Measurements from ENCODE around the gene USP48. TPM values are rescaled to one million over a fixed set of nuclear protein-coding genes. Genes with fewer than 3 reads are reported as not detected.

The USP48 gene
- total RNA-seq, 1 donor from 2014 or later, result 67.5 TPM

GRCh38 chr1:21724570-21724969 is 58.4 kb downstream of the USP48 start:
- no peak for DNase-seq (ENCODE audit: extremely low spot score in 2 of 2)
- no peaks in the 10 kb centered on the region for H3K9me3 ChIP-seq
- H3K27me3 ChIP-seq, result no peaks in the 10 kb centered on the region
- peaks cover 0 to 33% of the 10 kb centered on the region in 2 donors for H3K36me3 ChIP-seq
- no peak overlapping the region for H3K27ac ChIP-seq
- no peaks in the 10 kb centered on the region for H3K4me1 ChIP-seq
- TF ChIP-seq CTCF (IDR thresholded peaks at IDR 0.05) (no peak), POLR2A (IDR thresholded peaks at IDR 0.05) (no peak), POLR2AphosphoS5 (IDR thresholded peaks at IDR 0.05; ENCODE audit: insufficient read depth in 1 of 2, low read depth in 1 of 2) (no peak)
- intact Hi-C loops (cut with DNase I), result no loop called here
- no peak overlapping the region for H3K4me3 ChIP-seq

GRCh38 chr1:21724098-21724497 is 58.9 kb downstream of the USP48 start:
- no peak overlapping the region for H3K4me3 ChIP-seq
- no peak for DNase-seq (ENCODE audit: extremely low spot score in 2 of 2)
- peaks cover 0 to 33% of the 10 kb centered on the region in 2 donors for H3K36me3 ChIP-seq
- TF ChIP-seq POLR2AphosphoS5 (IDR thresholded peaks at IDR 0.05; ENCODE audit: insufficient read depth in 1 of 2, low read depth in 1 of 2), result no peak
- H3K27ac ChIP-seq, result no peak overlapping the region
- no peaks in the 10 kb centered on the region for H3K27me3 ChIP-seq
- H3K9me3 ChIP-seq, result no peaks in the 10 kb centered on the region
- no peaks in the 10 kb centered on the region for H3K4me1 ChIP-seq
- intact Hi-C loops (cut with DNase I), result no loop called here

DNA sequence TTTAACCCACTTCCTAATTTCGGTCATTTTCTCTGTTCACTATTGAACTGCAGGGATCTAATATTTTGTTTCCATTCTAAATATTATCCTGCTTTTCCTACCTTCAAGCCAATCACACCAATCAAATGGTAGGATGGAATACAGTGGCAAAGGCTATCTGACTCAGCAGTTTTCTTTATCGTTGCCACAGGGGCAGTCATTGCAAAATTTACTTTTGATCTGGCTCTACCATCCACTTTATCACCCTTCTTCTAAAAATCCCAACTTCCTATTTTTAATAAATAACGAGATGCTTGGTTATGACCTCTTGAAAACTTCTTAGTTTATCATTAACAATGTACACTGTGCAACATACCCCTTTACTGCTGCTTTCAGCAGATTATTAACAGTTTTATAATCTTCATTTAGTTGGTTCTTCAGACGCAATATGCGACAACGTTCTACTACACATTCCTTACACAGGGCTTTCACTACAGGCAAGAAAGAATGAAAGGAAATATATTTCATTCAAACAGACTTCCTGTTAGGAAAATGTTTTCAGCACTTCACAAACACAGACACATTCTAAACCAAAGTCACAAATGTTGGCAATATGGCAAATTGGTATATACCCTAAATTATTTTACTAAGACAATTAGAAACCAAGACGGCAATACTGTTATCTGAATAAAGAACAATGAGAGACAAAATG is 61.5 kb downstream of the USP48 start:
- no peak overlapping the region for H3K4me3 ChIP-seq
- intact Hi-C loops (cut with DNase I), result no loop called here
- DNase-seq (ENCODE audit: extremely low spot score in 2 of 2), result no peak
- no peaks in the 10 kb centered on the region for H3K9me3 ChIP-seq
- no peak for TF ChIP-seq POLR2AphosphoS5 (IDR thresholded peaks at IDR 0.05; ENCODE audit: insufficient read depth in 1 of 2, low read depth in 1 of 2)
- TF ChIP-seq POLR2A (IDR thresholded peaks at IDR 0.05), result no peak
- TF ChIP-seq CTCF (IDR thresholded peaks at IDR 0.05), result no peak
- no peak overlapping the region for H3K27ac ChIP-seq
- H3K36me3 ChIP-seq, result peaks cover 0 to 42% of the 10 kb centered on the region in 2 donors
- H3K4me1 ChIP-seq, result no peaks in the 10 kb centered on the region
- H3K27me3 ChIP-seq, result no peaks in the 10 kb centered on the region

GRCh38 chr1:21716169-21716568 is 66.8 kb downstream of the USP48 start:
- intact Hi-C loops (cut with DNase I), result no loop called here
- peaks cover 0 to 72% of the 10 kb centered on the region in 2 donors for H3K36me3 ChIP-seq

DNA sequence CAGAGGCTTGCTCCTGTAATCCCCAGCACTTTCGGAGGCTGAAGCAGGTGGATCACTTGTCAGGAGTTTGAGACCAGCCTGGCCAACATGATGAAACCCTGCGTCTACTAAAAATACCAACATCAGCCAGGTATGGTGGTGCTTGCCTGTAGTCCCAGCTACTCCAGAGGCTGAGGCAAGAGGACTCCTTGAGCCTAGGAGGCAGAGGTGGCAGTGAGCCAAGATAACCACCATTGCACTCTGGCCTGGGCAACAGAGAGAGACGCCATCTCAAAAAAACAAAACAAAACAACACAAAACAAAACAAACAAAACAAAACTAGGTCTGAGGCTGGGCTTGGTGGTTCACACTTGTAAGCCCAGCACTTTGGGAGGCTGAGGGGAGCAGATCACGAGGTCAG is 75.1 kb downstream of the USP48 start:
- Histone ChIP-seq H3K9me3 (no peaks in the 10 kb centered on the region), H3K27me3 (no peaks in the 10 kb centered on the region), H3K36me3 (peaks cover 0 to 54% of the 10 kb centered on the region in 2 donors), H3K27ac (no peak overlapping the region), H3K4me1 (no peaks in the 10 kb centered on the region), H3K4me3 (no peak overlapping the region)
- intact Hi-C loops (cut with DNase I), result no loop called here
- no peak for DNase-seq (ENCODE audit: extremely low spot score in 2 of 2)
- no peak for TF ChIP-seq CTCF (IDR thresholded peaks at IDR 0.05)
- no peak for TF ChIP-seq POLR2A (IDR thresholded peaks at IDR 0.05)
- no peak for TF ChIP-seq POLR2AphosphoS5 (IDR thresholded peaks at IDR 0.05; ENCODE audit: insufficient read depth in 1 of 2, low read depth in 1 of 2)

More at GRCh38 chr1:21716169-21716568, 66.8 kb downstream of the USP48 start:
- H3K4me3 ChIP-seq, result no peak overlapping the region
- H3K4me1 ChIP-seq, result no peaks in the 10 kb centered on the region
- H3K27me3 ChIP-seq, result no peaks in the 10 kb centered on the region
- no peak overlapping the region for H3K27ac ChIP-seq
- H3K9me3 ChIP-seq, result no peaks in the 10 kb centered on the region
- TF ChIP-seq CTCF (IDR thresholded peaks at IDR 0.05), result no peak
- no peak for TF ChIP-seq POLR2AphosphoS5 (IDR thresholded peaks at IDR 0.05; ENCODE audit: insufficient read depth in 1 of 2, low read depth in 1 of 2)
- TF ChIP-seq POLR2A (IDR thresholded peaks at IDR 0.05), result no peak
- DNase-seq (ENCODE audit: extremely low spot score in 2 of 2), result no peak

All from vagina (tissue), 2 donors.